Suppressor macrophage treated with lipopolysaccharide for 1 hour (primary cell): ENCODE results near the gene ADIG.
"Not testable (repeated sequence)": the region's sequence is repeated elsewhere in the genome, so short reads cannot be mapped to it uniquely, and the experiment has no call there.

Source experiments
- DNase-seq, 3 donors: peaks; one replicate each; pipeline ENCODE4 v3.0.0-alpha.2; 2020 to 2022

ADIG gene

GRCh38 chr20:38579219-38579910 is 1.6 kb upstream of the ADIG start:
- DNase-seq = no peak

- DNase-seq = no peak
Measured at GRCh38 chr20:38579921-38580320, 1.1 kb upstream of the ADIG start.

- no peak for DNase-seq
Measured at GRCh38 chr20:38581830-38582358, 897 bp downstream of the ADIG start.

GRCh38 chr20:38583306-38583705 is 2.3 kb downstream of the ADIG start:
- DNase-seq = no peak

- no peak for DNase-seq
Measured at GRCh38 chr20:38584099-38584763, 3.2 kb downstream of the ADIG start.

GRCh38 chr20:38585404-38586180 is 4.6 kb downstream of the ADIG start:
- DNase-seq = no peak

GRCh38 chr20:38586181-38586525 is 5.2 kb downstream of the ADIG start:
- DNase-seq = no peak

- no peak for DNase-seq
Measured at GRCh38 chr20:38588303-38588702, 7.3 kb downstream of the ADIG start.

- no peak for DNase-seq
Measured at GRCh38 chr20:38589351-38589750, 8.4 kb downstream of the ADIG start.

GRCh38 chr20:38589967-38590675 is 9.1 kb downstream of the ADIG start:
- no peak for DNase-seq

GRCh38 chr20:38590676-38591473 is 9.9 kb downstream of the ADIG start:
- DNase-seq = peak; percentile 42 to 71 (median 57)

- DNase-seq = no peak
Measured at GRCh38 chr20:38591474-38592410, 10.7 kb downstream of the ADIG start.

- DNase-seq = peak in 2 of 3 donors; percentile 15 to 36
Measured at GRCh38 chr20:38592411-38592790, 11.4 kb downstream of the ADIG start.

GRCh38 chr20:38594281-38594680 is 13.3 kb downstream of the ADIG start:
- not testable (repeated sequence) for DNase-seq

- not testable (repeated sequence) for DNase-seq
Measured at GRCh38 chr20:38595886-38596285, 14.9 kb downstream of the ADIG start.

GRCh38 chr20:38599410-38599882 is 18.4 kb downstream of the ADIG start:
- DNase-seq = no peak

- no peak for DNase-seq
Measured at GRCh38 chr20:38600057-38600456, 19.1 kb downstream of the ADIG start.

GRCh38 chr20:38601216-38602184 is 20.5 kb downstream of the ADIG start, which contains the start of gene ARHGAP40:
Gene ARHGAP40, plus strand, starts transcription at chr20:38601809.
- peak; percentile 24 to 65 (median 63) for DNase-seq

- DNase-seq = no peak
Measured at GRCh38 chr20:38602185-38602581, 21.2 kb downstream of the ADIG start.
